COLO829 (cell line): ENCODE measurements around the gene CLSTN2.

ENCODE experiments used
- DNase-seq: peaks from one replicate; pipeline ENCODE4 v3.0.0; 2012; ENCODE audit warnings: low spot score

Gene CLSTN2

GRCh38 chr3:140552898-140553297 is 617.9 kb downstream of the CLSTN2 start:
- DNase-seq, result peak; percentile 18

- DNase-seq, result no peak
Measured at GRCh38 chr3:140553591-140553990, 618.6 kb downstream of the CLSTN2 start.

- no peak for DNase-seq
Measured at GRCh38 chr3:140555666-140556065, 620.7 kb downstream of the CLSTN2 start.

- DNase-seq, result no peak
Measured at GRCh38 chr3:140557476-140557875, 622.5 kb downstream of the CLSTN2 start.

GRCh38 chr3:140559546-140559945 is 624.6 kb downstream of the CLSTN2 start:
- no peak for DNase-seq

GRCh38 chr3:140563206-140563760 is 628.3 kb downstream of the CLSTN2 start:
- DNase-seq, result no peak

GRCh38 chr3:140568131-140568530 is 633.1 kb downstream of the CLSTN2 start:
- no peak for DNase-seq

- DNase-seq, result no peak
Measured at GRCh38 chr3:140568842-140569520, 634.0 kb downstream of the CLSTN2 start.

GRCh38 chr3:140570602-140571001 is 635.6 kb downstream of the CLSTN2 start:
- DNase-seq, result no peak

GRCh38 chr3:140571836-140572235 is 636.9 kb downstream of the CLSTN2 start:
- no peak for DNase-seq

- no peak for DNase-seq
Measured at GRCh38 chr3:140572334-140572733, 637.3 kb downstream of the CLSTN2 start.

- no peak for DNase-seq
Measured at GRCh38 chr3:140573011-140573410, 638.0 kb downstream of the CLSTN2 start.

- DNase-seq, result no peak
Measured at GRCh38 chr3:140574375-140574774, 639.4 kb downstream of the CLSTN2 start.

- no peak for DNase-seq
Measured at GRCh38 chr3:140576449-140576848, 641.5 kb downstream of the CLSTN2 start.

GRCh38 chr3:140577911-140578310 is 642.9 kb downstream of the CLSTN2 start:
- no peak for DNase-seq

- DNase-seq, result no peak
Measured at GRCh38 chr3:140579260-140579659, 644.3 kb downstream of the CLSTN2 start.

- DNase-seq, result no peak
Measured at GRCh38 chr3:140580746-140581145, 645.8 kb downstream of the CLSTN2 start.

- no peak for DNase-seq
Measured at GRCh38 chr3:140584549-140584948, 649.6 kb downstream of the CLSTN2 start.

- DNase-seq, result peak; percentile 43
Measured at GRCh38 chr3:140585828-140586227, 650.8 kb downstream of the CLSTN2 start.

- no peak for DNase-seq
Measured at GRCh38 chr3:140586311-140586710, 651.3 kb downstream of the CLSTN2 start.

GRCh38 chr3:140588558-140588957 is 653.6 kb downstream of the CLSTN2 start:
- DNase-seq, result peak; percentile 51

GRCh38 chr3:140593766-140594165 is 658.8 kb downstream of the CLSTN2 start:
- DNase-seq, result no peak

- peak; percentile 47 for DNase-seq
Measured at GRCh38 chr3:140595295-140595694, 660.3 kb downstream of the CLSTN2 start.

- DNase-seq, result no peak
Measured at GRCh38 chr3:140597364-140597763, 662.4 kb downstream of the CLSTN2 start.
